HCEC 1CT (cell line): Measurements from ENCODE around the gene LMNTD2.

ENCODE experiments used
- DNase-seq: peaks from one replicate; pipeline ENCODE4 v3.0.0-alpha.2; 2017

LMNTD2 gene

GRCh38 chr11:560305-561147 is at the start of gene LMNTD2, which contains the start of gene RASSF7:
LMNTD2 (minus strand) TSS chr11:560738; CDS start chr11:560716, 22 bp downstream.
RASSF7 (plus strand) TSS chr11:560970; CDS start chr11:561769, 799 bp downstream.
- DNase-seq: peak; percentile 73

- no peak for DNase-seq
These were observed 48.8 kb upstream of the LMNTD2 start for GRCh38 chr11:609341-609811.

GRCh38 chr11:608791-609251 is 48.3 kb upstream of the LMNTD2 start:
- no peak for DNase-seq

GRCh38 chr11:607971-608659 is 47.6 kb upstream of the LMNTD2 start:
- DNase-seq: no peak

GRCh38 chr11:607020-607780 is 46.7 kb upstream of the LMNTD2 start:
- DNase-seq: no peak

GRCh38 chr11:606245-606644 is 45.7 kb upstream of the LMNTD2 start:
- DNase-seq: no peak

- no peak for DNase-seq
These were observed 45.0 kb upstream of the LMNTD2 start for GRCh38 chr11:605286-606129.

GRCh38 chr11:603154-603553 is 42.6 kb upstream of the LMNTD2 start:
- no peak for DNase-seq

- no peak for DNase-seq
These were observed 41.2 kb upstream of the LMNTD2 start for GRCh38 chr11:601573-602245.

GRCh38 chr11:598005-598680 is 37.6 kb upstream of the LMNTD2 start:
- DNase-seq: no peak

- DNase-seq: no peak
These were observed 36.7 kb upstream of the LMNTD2 start for GRCh38 chr11:597166-597725.

GRCh38 chr11:596374-596773 is 35.8 kb upstream of the LMNTD2 start:
- DNase-seq: no peak

- no peak for DNase-seq
These were observed 34.9 kb upstream of the LMNTD2 start for GRCh38 chr11:595400-595799.

- DNase-seq: no peak
These were observed 32.8 kb upstream of the LMNTD2 start for GRCh38 chr11:593347-593746.

GRCh38 chr11:592918-593317 is 32.4 kb upstream of the LMNTD2 start:
- no peak for DNase-seq

- no peak for DNase-seq
These were observed 32.0 kb upstream of the LMNTD2 start for GRCh38 chr11:592501-592900.

GRCh38 chr11:590997-591396 is 30.5 kb upstream of the LMNTD2 start:
- DNase-seq: no peak

- no peak for DNase-seq
These were observed 29.3 kb upstream of the LMNTD2 start for GRCh38 chr11:589798-590197.

GRCh38 chr11:587978-588380 is 27.4 kb upstream of the LMNTD2 start:
- DNase-seq: peak; percentile 77

GRCh38 chr11:587546-587945 is 27.0 kb upstream of the LMNTD2 start:
- no peak for DNase-seq
